ENCODE measurements around the gene BCL7C.

DNA sequence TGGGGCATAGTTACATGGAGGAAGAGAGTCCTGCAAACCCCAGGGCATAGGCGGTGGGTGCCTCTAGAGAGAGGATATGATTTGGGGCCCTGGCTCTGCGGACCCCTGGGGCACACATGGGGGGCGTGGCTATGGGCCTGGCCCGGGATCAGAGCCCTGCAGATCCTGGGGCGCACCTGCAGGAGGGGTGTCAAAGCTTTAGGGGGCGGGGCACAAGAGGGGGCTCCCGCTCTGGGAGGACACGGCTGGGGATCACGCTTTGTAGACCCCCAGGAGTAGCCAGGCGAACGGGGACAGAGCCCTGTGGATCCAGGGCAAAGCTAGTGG lies 497 bp downstream of the BCL7C start:
- TF ChIP-seq, protein P1, sequence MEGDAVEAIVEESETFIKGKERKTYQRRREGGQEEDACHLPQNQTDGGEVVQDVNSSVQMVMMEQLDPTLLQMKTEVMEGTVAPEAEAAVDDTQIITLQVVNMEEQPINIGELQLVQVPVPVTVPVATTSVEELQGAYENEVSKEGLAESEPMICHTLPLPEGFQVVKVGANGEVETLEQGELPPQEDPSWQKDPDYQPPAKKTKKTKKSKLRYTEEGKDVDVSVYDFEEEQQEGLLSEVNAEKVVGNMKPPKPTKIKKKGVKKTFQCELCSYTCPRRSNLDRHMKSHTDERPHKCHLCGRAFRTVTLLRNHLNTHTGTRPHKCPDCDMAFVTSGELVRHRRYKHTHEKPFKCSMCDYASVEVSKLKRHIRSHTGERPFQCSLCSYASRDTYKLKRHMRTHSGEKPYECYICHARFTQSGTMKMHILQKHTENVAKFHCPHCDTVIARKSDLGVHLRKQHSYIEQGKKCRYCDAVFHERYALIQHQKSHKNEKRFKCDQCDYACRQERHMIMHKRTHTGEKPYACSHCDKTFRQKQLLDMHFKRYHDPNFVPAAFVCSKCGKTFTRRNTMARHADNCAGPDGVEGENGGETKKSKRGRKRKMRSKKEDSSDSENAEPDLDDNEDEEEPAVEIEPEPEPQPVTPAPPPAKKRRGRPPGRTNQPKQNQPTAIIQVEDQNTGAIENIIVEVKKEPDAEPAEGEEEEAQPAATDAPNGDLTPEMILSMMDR (IDR thresholded peaks at IDR 0.05), result no peak
- no peak for TF ChIP-seq POLR2A (IDR thresholded peaks at IDR 0.05)

Data from adrenal gland (tissue), 5 donors.